ENCODE data around the gene PHLDB1.
"Not testable (repeated sequence)": the region's sequence is repeated elsewhere in the genome, so short reads cannot be mapped to it uniquely, and the experiment has no call there.

PHLDB1 gene

GRCh38 chr11:118606157-118606843 lies 1.1 kb upstream of the PHLDB1 start:
- no peak for DNase-seq

- no peak for DNase-seq
Observed at GRCh38 chr11:118606844-118607228, 579 bp upstream of the PHLDB1 start.

GRCh38 chr11:118608360-118609227 lies 1.2 kb downstream of the PHLDB1 start:
- peak; percentile 78 for DNase-seq

- peak; percentile 9 for DNase-seq
Observed at GRCh38 chr11:118609380-118610224, 2.2 kb downstream of the PHLDB1 start.

GRCh38 chr11:118610225-118610772 lies 2.9 kb downstream of the PHLDB1 start:
- no peak for DNase-seq

GRCh38 chr11:118610773-118611432 lies 3.5 kb downstream of the PHLDB1 start:
- peak; percentile 75 for DNase-seq

GRCh38 chr11:118611433-118611795 lies 4.0 kb downstream of the PHLDB1 start:
- DNase-seq = not testable (repeated sequence)

- no peak for DNase-seq
Observed at GRCh38 chr11:118612378-118612777, 5.0 kb downstream of the PHLDB1 start.

- no peak for DNase-seq
Observed at GRCh38 chr11:118614511-118614910, 7.1 kb downstream of the PHLDB1 start.

- DNase-seq = no peak
Observed at GRCh38 chr11:118615282-118615975, 8.0 kb downstream of the PHLDB1 start.

- DNase-seq = no peak
Observed at GRCh38 chr11:118615976-118616371, 8.6 kb downstream of the PHLDB1 start.

- DNase-seq = no peak
Observed at GRCh38 chr11:118618115-118618990, 10.9 kb downstream of the PHLDB1 start.

- DNase-seq = no peak
Observed at GRCh38 chr11:118618991-118619375, 11.6 kb downstream of the PHLDB1 start.

GRCh38 chr11:118619444-118620197 lies 12.2 kb downstream of the PHLDB1 start:
- no peak for DNase-seq

GRCh38 chr11:118620529-118621070 lies 13.2 kb downstream of the PHLDB1 start:
- DNase-seq = no peak

GRCh38 chr11:118621071-118621783 lies 13.8 kb downstream of the PHLDB1 start:
- no peak for DNase-seq

- DNase-seq = no peak
Observed at GRCh38 chr11:118621784-118622375, 14.5 kb downstream of the PHLDB1 start.

All from activated effector memory CD4-positive, alpha-beta T cell treated with Interleukin-2 at 50 U/mL for 16 hours (primary cell).